K562 (cell line): Measurements from ENCODE around the gene OR6C4. TPM values are rescaled to one million over a fixed set of nuclear protein-coding genes. Genes with fewer than 3 reads are reported as not detected.

Experiments used
- ATAC-seq: fragments of 200-7000 bp; cut with Tn5 transposase; 3 replicates; pipeline ENCODE4 v1.9.1; 2020; ENCODE audit warnings: moderate library complexity
- BruUV-seq: library from RNA; stranded (reverse); fragments of 400-500 nt; replicated peaks from 2 replicates; lab custom pipeline; 2021; lab: Mats Ljungman, UMichigan
- CTCF ChIA-PET: fragments of 300-600 bp; formaldehyde crosslinking; extraction: SDS; loops from one replicate; lab custom pipeline; 2021; ENCODE audit warnings: low intra/inter-chr PET ratio; lab: Yijun Ruan, JAX
- POLR2A ChIA-PET: fragments of 300-600, 350-650 bp; sonication (Branson Sonifier 250); formaldehyde crosslinking; extraction: SDS; loops from one replicate; lab custom pipeline; 2021; ENCODE audit warnings: antibody characterized with exemption, inconsistent platforms; lab: Yijun Ruan, JAX
- DNase-seq, 4 experiments: peaks; one replicate each; pipeline versions ENCODE4 v3.0.0 to v3.0.0-alpha.2; 2011 to 2018; ENCODE audit warnings: low spot score in 3 of 4, mixed read lengths in 3 of 4; ENCODE audit errors: extremely low read depth in 1 of 4
- FAIRE-seq: peaks from 2 replicates; lab custom pipeline; 2011; peaks lifted over from hg19 to GRCh38; lab: Jason Lieb, UNC
- H2AFZ ChIP-seq: 2 replicates; pipeline ENCODE4 v1.6.0; 2011; ENCODE audit warnings: low read depth, low read length, control low read depth, inconsistent platforms
- H3K27ac ChIP-seq: fragments of 200-600 bp; 3 replicates; pipeline ENCODE4 v1.8.0; 2011; ENCODE audit warnings: low read depth, mild to moderate bottlenecking, control low read depth, inconsistent platforms, low read length, moderate library complexity, mixed read lengths; ENCODE audit errors: extremely low read depth
- H3K27me3 ChIP-seq, 2 experiments: fragments of 300-600 bp in 1 of 2; 2 replicates in 1 of 2; 3 replicates in 1 of 2; pipeline versions ENCODE4 v1.6.0 to v1.8.0; 2011; ENCODE audit warnings: inconsistent platforms in 2 of 2, low read length in 2 of 2, mild to moderate bottlenecking in 1 of 2, mixed read lengths in 1 of 2, moderate library complexity in 1 of 2; ENCODE audit not compliant: control insufficient read depth in 2 of 2, insufficient read depth in 2 of 2
- H3K36me3 ChIP-seq: fragments of 300-600 bp; 3 replicates; pipeline ENCODE4 v1.8.0; 2011; ENCODE audit warnings: mild to moderate bottlenecking, low read length, inconsistent platforms; ENCODE audit not compliant: control insufficient read depth, insufficient read depth
- H3K4me1 ChIP-seq, 2 experiments: fragments of 200-600 bp in 1 of 2; replicated peaks in 1 of 2; 2 replicates in 1 of 2; 3 replicates in 1 of 2; pipeline versions ENCODE4 v1.5.1 to v1.8.0; 2011; ENCODE audit warnings: inconsistent platforms in 2 of 2, low read length in 2 of 2, mild to moderate bottlenecking in 1 of 2, mixed read lengths in 1 of 2, moderate library complexity in 1 of 2; ENCODE audit not compliant: control insufficient read depth in 2 of 2, insufficient read depth in 2 of 2
- H3K4me2 ChIP-seq: 2 replicates; pipeline ENCODE4 v1.6.1; 2011; ENCODE audit warnings: low read length, control low read depth, inconsistent platforms, mixed read lengths; ENCODE audit not compliant: insufficient read depth
- H3K4me3 ChIP-seq: fragments of 200-600 bp; sonication (generic), shearing (Covaris generic); 2 replicates; pipeline ENCODE4 v1.5.1; 2016; ENCODE audit warnings: control low read depth, inconsistent platforms
- H3K79me2 ChIP-seq: fragments of 200-600 bp; 3 replicates; pipeline ENCODE4 v1.8.0; 2011; ENCODE audit warnings: low read length, inconsistent platforms; ENCODE audit not compliant: control insufficient read depth, insufficient read depth
- H3K9ac ChIP-seq, 2 experiments: 2 replicates each; pipeline versions ENCODE4 v1.6.0 to v1.6.1; 2011; ENCODE audit warnings: low read depth in 2 of 2, low read length in 2 of 2, control low read depth in 1 of 2, inconsistent platforms in 1 of 2, mild to moderate bottlenecking in 1 of 2, mixed read lengths in 1 of 2; ENCODE audit not compliant: insufficient read depth in 1 of 2
- H3K9me1 ChIP-seq: one replicate; pipeline ENCODE4 v1.6.0; 2011; ENCODE audit warnings: inconsistent platforms, mild to moderate bottlenecking, low read length, moderate library complexity; ENCODE audit not compliant: control insufficient read depth, insufficient read depth
- H3K9me3 ChIP-seq: replicated peaks from 2 replicates; pipeline ENCODE4 v1.5.1; 2011; ENCODE audit warnings: low read depth, low read length, inconsistent platforms; ENCODE audit not compliant: control insufficient read depth, insufficient read depth
- H4K20me1 ChIP-seq: replicated peaks from 2 replicates; pipeline ENCODE4 v1.6.1; 2011; ENCODE audit warnings: low read length, inconsistent platforms, mixed read lengths; ENCODE audit not compliant: control insufficient read depth, insufficient read depth
- EP400 ChIP-seq: fragments of 450-650 bp; IDR thresholded peaks from 2 replicates; pipeline ENCODE4 v1.6.1; 2017; ENCODE audit warnings: antibody characterized with exemption, mild to moderate bottlenecking, moderate library complexity
- POLR2AphosphoS2 ChIP-seq: IDR thresholded peaks from 2 replicates; pipeline ENCODE4 v1.6.1; 2012; ENCODE audit warnings: low read length, improper control_type of control experiment
- ZNF76 ChIP-seq: fragments of 250-450 bp; sonication (Bioruptor Pico); IDR thresholded peaks from 2 replicates; pipeline ENCODE4 v1.4.0; 2020; ENCODE audit warnings: mild to moderate bottlenecking, moderate library complexity, borderline replicate concordance
- WGBS: fragments of 100-300 bp; shearing (Covaris generic); methylation state at CpG from one replicate; pipeline ENCODE4 v1.1.6; 2016; ENCODE audit warnings: low coverage, mixed read lengths; ENCODE audit not compliant: insufficient coverage; ENCODE audit errors: missing lambda C conversion rate; 5-methylcytosine and 5-hydroxymethylcytosine counted together
- in situ Hi-C: fragments of 300-500 bp; cut with MboI; formaldehyde crosslinking; loops from 4 replicates; pipeline ENCODE4 v1.15.0; 2018; ENCODE audit warnings: inconsistent platforms, mixed read lengths
- intact Hi-C: fragments of 100-400 bp; cut with micrococcal nuclease; formaldehyde crosslinking; loops from 2 replicates; pipeline ENCODE4 v1.14.2; 2022
- polyA plus RNA-seq, 8 experiments: library from polyadenylated mRNA; depleted of rRNA in 4 of 8; stranded (reverse) in 5 of 8; unstranded in 3 of 8; fragments of >200 nt; fragmentation: Nextera tagmentation in 2 of 8; fragmentation: Illumina TruSeq in 1 of 8; extraction: Ambion mirVana in 2 of 8; extraction: Trizol in 1 of 8; gene quantifications; 2 replicates each; pipeline versions ENCODE4 v1.2.1 to v1.2.3, GENCODE V29; 2011 to 2014; ENCODE audit warnings: inconsistent platforms in 1 of 8, missing spikeins in 1 of 8
- total RNA-seq, 7 experiments: library from RNA; depleted of rRNA in 6 of 7; stranded (reverse); fragments of >200 nt in 6 of 7; fragmentation: Illumina TruSeq in 2 of 7; extraction: Trizol in 2 of 7; gene quantifications; 2 replicates each; pipeline versions ENCODE4 v1.2.1 to v1.2.3, GENCODE V29; 2011 to 2021; ENCODE audit warnings: low replicate concordance in 1 of 7
- TF ChIP-seq, protein P1 (sequence below): fragments of 450-650 bp; IDR thresholded peaks from 2 replicates; pipeline ENCODE4 v1.6.1; 2017; ENCODE audit warnings: antibody characterized with exemption, mild to moderate bottlenecking
- TF ChIP-seq, protein P2 (sequence below), 3 experiments: IDR thresholded peaks in 2 of 3; conservative IDR thresholded peaks in 1 of 3; 2 replicates each; pipeline ENCODE4 v1.5.1; 2011 to 2012; ENCODE audit warnings: low read length in 3 of 3, mild to moderate bottlenecking in 3 of 3, control low read depth in 2 of 3, improper control_type of control experiment in 1 of 3, inconsistent platforms in 1 of 3, low read depth in 1 of 3, mixed read lengths in 1 of 3, moderate library complexity in 1 of 3; ENCODE audit not compliant: insufficient read depth in 2 of 3

Gene OR6C4
- total and polyA plus RNA-seq, 9 of the 15 experiments (the other 6 are each of a cell fraction or from before 2014, with no cell fraction given): not detected

DNA sequence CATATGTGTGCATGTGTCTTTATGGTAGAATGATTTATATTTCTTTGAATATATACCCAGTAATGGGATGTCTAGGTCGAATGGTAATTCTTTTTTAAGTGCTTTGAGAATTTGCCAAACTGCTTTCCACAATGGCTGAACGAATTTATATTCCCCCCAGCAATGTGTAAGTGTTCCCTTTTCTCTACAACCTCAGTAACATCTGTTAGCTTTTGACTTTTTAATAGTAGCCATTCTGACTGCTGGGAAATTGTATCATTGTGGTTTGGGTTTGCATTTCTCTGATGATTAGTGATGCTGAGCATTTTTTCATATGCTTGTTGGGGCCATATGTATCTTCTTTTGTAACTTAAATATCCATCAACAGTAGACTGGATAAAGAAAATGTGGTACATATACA, 47.8 kb upstream of the OR6C4 start (continued):
- no peak for TF ChIP-seq ZNF76 (CRISPR knock-in tag)
- TF ChIP-seq, protein P1, sequence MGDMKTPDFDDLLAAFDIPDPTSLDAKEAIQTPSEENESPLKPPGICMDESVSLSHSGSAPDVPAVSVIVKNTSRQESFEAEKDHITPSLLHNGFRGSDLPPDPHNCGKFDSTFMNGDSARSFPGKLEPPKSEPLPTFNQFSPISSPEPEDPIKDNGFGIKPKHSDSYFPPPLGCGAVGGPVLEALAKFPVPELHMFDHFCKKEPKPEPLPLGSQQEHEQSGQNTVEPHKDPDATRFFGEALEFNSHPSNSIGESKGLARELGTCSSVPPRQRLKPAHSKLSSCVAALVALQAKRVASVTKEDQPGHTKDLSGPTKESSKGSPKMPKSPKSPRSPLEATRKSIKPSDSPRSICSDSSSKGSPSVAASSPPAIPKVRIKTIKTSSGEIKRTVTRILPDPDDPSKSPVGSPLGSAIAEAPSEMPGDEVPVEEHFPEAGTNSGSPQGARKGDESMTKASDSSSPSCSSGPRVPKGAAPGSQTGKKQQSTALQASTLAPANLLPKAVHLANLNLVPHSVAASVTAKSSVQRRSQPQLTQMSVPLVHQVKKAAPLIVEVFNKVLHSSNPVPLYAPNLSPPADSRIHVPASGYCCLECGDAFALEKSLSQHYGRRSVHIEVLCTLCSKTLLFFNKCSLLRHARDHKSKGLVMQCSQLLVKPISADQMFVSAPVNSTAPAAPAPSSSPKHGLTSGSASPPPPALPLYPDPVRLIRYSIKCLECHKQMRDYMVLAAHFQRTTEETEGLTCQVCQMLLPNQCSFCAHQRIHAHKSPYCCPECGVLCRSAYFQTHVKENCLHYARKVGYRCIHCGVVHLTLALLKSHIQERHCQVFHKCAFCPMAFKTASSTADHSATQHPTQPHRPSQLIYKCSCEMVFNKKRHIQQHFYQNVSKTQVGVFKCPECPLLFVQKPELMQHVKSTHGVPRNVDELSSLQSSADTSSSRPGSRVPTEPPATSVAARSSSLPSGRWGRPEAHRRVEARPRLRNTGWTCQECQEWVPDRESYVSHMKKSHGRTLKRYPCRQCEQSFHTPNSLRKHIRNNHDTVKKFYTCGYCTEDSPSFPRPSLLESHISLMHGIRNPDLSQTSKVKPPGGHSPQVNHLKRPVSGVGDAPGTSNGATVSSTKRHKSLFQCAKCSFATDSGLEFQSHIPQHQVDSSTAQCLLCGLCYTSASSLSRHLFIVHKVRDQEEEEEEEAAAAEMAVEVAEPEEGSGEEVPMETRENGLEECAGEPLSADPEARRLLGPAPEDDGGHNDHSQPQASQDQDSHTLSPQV: no peak

DNA sequence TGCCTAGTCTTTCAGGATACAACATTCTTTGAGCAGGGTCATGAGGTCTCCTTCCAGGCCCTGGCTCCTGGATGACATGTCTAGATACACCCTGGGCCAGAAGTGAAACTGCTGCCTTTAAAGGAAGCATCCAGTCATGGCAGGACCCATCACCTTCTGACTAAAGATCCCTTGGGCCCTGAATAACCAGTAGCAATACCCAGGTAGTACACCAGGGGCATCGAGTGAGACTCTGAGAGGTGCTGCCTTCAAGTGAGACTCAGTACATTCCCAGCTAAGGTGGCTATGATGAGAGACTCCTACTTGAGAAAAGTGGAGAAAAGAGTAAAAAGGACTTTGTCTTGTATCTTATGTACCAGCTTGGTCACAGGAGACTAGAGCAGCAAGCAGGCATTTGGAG, 33.7 kb upstream of the OR6C4 start:
- Histone ChIP-seq H3K27me3 (no peaks in the 10 kb centered on the region), H3K9ac (no peak overlapping the region), H3K79me2 (no peaks in the 10 kb centered on the region), H3K36me3 (no peaks in the 10 kb centered on the region)
- 0% methylated on average over 1 of the region's 1 CpG for WGBS
- no TSS peak for BruUV-seq
- intact Hi-C loops: no loop called here
- TF ChIP-seq EP400 (no peak), POLR2AphosphoS2 (no peak)
- TF ChIP-seq, protein P2, sequence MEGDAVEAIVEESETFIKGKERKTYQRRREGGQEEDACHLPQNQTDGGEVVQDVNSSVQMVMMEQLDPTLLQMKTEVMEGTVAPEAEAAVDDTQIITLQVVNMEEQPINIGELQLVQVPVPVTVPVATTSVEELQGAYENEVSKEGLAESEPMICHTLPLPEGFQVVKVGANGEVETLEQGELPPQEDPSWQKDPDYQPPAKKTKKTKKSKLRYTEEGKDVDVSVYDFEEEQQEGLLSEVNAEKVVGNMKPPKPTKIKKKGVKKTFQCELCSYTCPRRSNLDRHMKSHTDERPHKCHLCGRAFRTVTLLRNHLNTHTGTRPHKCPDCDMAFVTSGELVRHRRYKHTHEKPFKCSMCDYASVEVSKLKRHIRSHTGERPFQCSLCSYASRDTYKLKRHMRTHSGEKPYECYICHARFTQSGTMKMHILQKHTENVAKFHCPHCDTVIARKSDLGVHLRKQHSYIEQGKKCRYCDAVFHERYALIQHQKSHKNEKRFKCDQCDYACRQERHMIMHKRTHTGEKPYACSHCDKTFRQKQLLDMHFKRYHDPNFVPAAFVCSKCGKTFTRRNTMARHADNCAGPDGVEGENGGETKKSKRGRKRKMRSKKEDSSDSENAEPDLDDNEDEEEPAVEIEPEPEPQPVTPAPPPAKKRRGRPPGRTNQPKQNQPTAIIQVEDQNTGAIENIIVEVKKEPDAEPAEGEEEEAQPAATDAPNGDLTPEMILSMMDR (IDR thresholded peaks at IDR 0.05 in 2 of 3, conservative IDR thresholded peaks at IDR 0.05 in 1 of 3; ENCODE audit: insufficient read depth in 2 of 3, low read depth in 1 of 3, low read length in 3 of 3): peak in 1 of 3 experiments; percentile 28; a peak in 1 of 6 replicates
- TF ChIP-seq, all 486 proteins: peak for 1
- no peaks in the 10 kb centered on the region for H3K9me1 ChIP-seq
- FAIRE-seq (no peak), ATAC-seq (peak; percentile 53; the same call in 2 of the 3 replicates), DNase-seq (peak in 1 of 4 experiments; percentile 9)
- no peaks in the 10 kb centered on the region for H4K20me1 ChIP-seq
- ChIA-PET POLR2A (no interaction called here), CTCF (no interaction called here)
- in situ Hi-C loops: no loop called here
- H2AFZ ChIP-seq: no peak overlapping the region
- no peaks in the 10 kb centered on the region for H3K9me3 ChIP-seq
- H3K4me3 ChIP-seq: no peak overlapping the region
- no peak overlapping the region for H3K4me2 ChIP-seq
- H3K4me1 ChIP-seq: no peaks in the 10 kb centered on the region
- no peak overlapping the region for H3K27ac ChIP-seq
